Psoas muscle (tissue), 8 donors: ENCODE results near the gene ADAMTS15. TPM values are rescaled to one million over a fixed set of nuclear protein-coding genes. Genes with fewer than 3 reads are reported as not detected.

Experiments used
- ATAC-seq, 4 donors: fragments of 200-7000 bp; cut with Tn5 transposase; one replicate each; pipeline ENCODE4 v1.9.1; 2020; ENCODE audit warnings: moderate library complexity in 3 of 4, mild to moderate bottlenecking in 2 of 4
- DNase-seq, 2 donors: peaks; one replicate each; pipeline ENCODE4 v3.0.0-alpha.2; 2020
- H3K27ac ChIP-seq: fragments of 200-600 bp; one replicate; pipeline ENCODE4 v1.8.0; 2022
- H3K27me3 ChIP-seq, 3 donors: fragments of 200-600 bp in 1 of 3; one replicate each; pipeline versions ENCODE4 v1.6.1 to v1.8.0; 2013 to 2022; ENCODE audit warnings: low read length in 2 of 3, mild to moderate bottlenecking in 2 of 3, moderate library complexity in 1 of 3; ENCODE audit not compliant: insufficient read depth in 3 of 3
- H3K36me3 ChIP-seq, 2 donors: fragments of 200-600 bp in 1 of 2; one replicate each; pipeline versions ENCODE4 v1.6.1 to v1.8.0; 2013 to 2022; ENCODE audit warnings: low read depth in 1 of 2, mild to moderate bottlenecking in 1 of 2, moderate library complexity in 1 of 2; ENCODE audit not compliant: insufficient read depth in 1 of 2
- H3K4me1 ChIP-seq: fragments of 200-600 bp; one replicate; pipeline ENCODE4 v1.8.0; 2022
- H3K4me3 ChIP-seq: fragments of 200-600 bp; one replicate; pipeline ENCODE4 v1.8.0; 2022; ENCODE audit warnings: mild to moderate bottlenecking
- H3K9me3 ChIP-seq: fragments of 200-600 bp; one replicate; pipeline ENCODE4 v1.8.0; 2022
- WGBS, 3 donors: extraction: QIAGEN DNeasy Blood & Tissue Kit; methylation state at CpG; one replicate each; pipeline versions ENCODE4 v1.1.6 to v1.1.7; 2013; 5-methylcytosine and 5-hydroxymethylcytosine counted together
- intact Hi-C, 2 donors: fragments of 100-400 bp; cut with DNase I; formaldehyde crosslinking; loops; one replicate each; pipeline versions ENCODE4 v1.11.0 to v1.14.2; 2022
- polyA plus RNA-seq, 3 donors: library from polyadenylated mRNA; stranded (reverse); fragments of 200-250 nt; gene quantifications; one replicate each; pipeline ENCODE4 v1.2.3, GENCODE V29; 2013
- total RNA-seq, 4 donors: library from RNA; stranded (reverse); fragmentation: NEBNext Ultra II Directional in 2 of 4; extraction: Animal tissue kit (Norgen Biotek cat#: 25700) in 2 of 4; gene quantifications; one replicate each; pipeline versions ENCODE4 v1.2.1 to v1.2.4, GENCODE V29; 2021 to 2023
- TF ChIP-seq, protein P1 (sequence below): fragments of 200-600 bp; IDR thresholded peaks from one replicate; pipeline ENCODE4 v1.8.0; 2022; ENCODE audit warnings: antibody characterized with exemption
- donor health status: healthy with polysubstance abuse.
- donor health status: DM: no; HTN: no; CAD: no; lungs with moderate emphysema.
- donor health status: Bipolar disorder and iron deficiency.
- donor health status: healthy.
- donor health status: DM: yes; HTN: yes; CAD: no.
- donor health status: DM: no; HTN: no; CAD: no.
- donor health status: DM: no; HTN: no; CAD: no.
- donor health status: DM: yes; HTN: yes; CAD: no.

The ADAMTS15 gene
- total and polyA plus RNA-seq, 7 donors, result 0.66 to 3.1 (median 1.6) TPM

DNA sequence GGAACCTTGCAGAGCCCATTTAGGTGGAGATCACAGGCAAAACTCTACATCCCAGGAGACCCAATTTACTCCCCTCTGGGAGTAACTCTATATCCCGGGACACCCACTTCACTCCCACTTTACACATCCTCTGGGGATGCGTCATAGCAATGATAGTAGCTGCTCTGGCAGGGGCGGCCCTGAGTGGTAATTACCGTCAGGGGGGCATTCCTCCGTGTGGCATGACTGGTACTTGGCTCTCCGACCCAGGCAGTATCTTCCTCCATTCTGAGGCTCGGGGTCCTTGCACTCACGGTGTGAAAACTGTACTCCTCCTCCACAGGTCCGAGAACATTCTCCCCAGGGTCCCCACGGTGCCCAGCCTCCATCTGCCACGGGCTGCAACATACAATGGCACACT is 37.2 kb upstream of the ADAMTS15 start:
- no peak for DNase-seq
- WGBS, 3 donors, result 77 to 86% (median 81%) methylated on average over 11 of the region's 11 CpGs
- intact Hi-C loops, result no loop called here

DNA sequence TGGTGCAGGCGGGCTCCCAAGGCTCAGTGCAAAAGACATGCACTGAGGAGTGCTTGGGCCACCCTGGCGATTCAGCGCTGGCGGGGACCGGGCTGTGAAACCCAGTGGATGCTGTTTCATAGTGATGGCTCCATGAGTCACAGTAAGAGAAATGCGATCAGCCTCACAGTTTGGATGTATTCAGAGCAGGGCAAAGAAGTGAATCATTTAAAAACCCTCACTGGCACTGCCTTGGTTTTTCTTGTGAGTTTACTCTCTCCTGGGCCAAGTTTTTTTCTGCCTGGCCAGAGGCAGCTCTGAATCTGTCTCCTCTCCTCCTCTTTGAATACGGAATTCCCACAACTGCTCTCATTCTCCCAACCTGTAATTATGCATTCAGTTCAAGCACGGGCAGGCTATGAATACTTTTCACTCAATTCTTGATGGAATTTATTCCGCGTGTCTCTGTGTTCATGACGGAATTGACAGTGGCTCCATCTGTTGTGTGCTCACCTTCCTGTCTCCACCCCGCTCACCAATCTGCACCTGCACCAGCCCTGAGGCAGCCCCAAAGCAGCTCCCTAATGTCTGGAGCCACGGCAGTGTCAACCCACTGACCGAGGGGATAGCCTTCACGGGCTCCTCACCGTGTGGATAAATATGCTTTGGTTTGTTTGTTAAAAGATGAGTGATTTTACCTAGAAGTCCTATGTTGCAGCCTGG is 34.9 kb upstream of the ADAMTS15 start:
- H3K27me3 ChIP-seq, result peaks cover 0 to 4% (median 3%) of the 10 kb centered on the region in 3 donors
- H3K4me3 ChIP-seq, result no peak overlapping the region
- ATAC-seq (peak; percentile 60 to 70 (median 62)), DNase-seq (peak in 1 of 2 donors; percentile 38)
- WGBS, 3 donors, result 60 to 78% (median 63%) methylated on average over 16 of the region's 16 CpGs
- TF ChIP-seq, protein P1, sequence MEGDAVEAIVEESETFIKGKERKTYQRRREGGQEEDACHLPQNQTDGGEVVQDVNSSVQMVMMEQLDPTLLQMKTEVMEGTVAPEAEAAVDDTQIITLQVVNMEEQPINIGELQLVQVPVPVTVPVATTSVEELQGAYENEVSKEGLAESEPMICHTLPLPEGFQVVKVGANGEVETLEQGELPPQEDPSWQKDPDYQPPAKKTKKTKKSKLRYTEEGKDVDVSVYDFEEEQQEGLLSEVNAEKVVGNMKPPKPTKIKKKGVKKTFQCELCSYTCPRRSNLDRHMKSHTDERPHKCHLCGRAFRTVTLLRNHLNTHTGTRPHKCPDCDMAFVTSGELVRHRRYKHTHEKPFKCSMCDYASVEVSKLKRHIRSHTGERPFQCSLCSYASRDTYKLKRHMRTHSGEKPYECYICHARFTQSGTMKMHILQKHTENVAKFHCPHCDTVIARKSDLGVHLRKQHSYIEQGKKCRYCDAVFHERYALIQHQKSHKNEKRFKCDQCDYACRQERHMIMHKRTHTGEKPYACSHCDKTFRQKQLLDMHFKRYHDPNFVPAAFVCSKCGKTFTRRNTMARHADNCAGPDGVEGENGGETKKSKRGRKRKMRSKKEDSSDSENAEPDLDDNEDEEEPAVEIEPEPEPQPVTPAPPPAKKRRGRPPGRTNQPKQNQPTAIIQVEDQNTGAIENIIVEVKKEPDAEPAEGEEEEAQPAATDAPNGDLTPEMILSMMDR, result no peak
- H3K36me3 ChIP-seq, result no peaks in the 10 kb centered on the region
- H3K9me3 ChIP-seq, result no peaks in the 10 kb centered on the region
- H3K4me1 ChIP-seq, result peaks cover 10% of the 10 kb centered on the region
- intact Hi-C loops, result no loop called here
- H3K27ac ChIP-seq, result no peak overlapping the region

More for the DNA sequence above, 37.2 kb upstream of the ADAMTS15 start:
- Histone ChIP-seq H3K4me3 (no peak overlapping the region), H3K9me3 (no peaks in the 10 kb centered on the region), H3K36me3 (no peaks in the 10 kb centered on the region), H3K4me1 (no peaks in the 10 kb centered on the region), H3K27me3 (peaks cover 0 to 3% (median 2%) of the 10 kb centered on the region in 3 donors), H3K27ac (no peak overlapping the region)
- TF ChIP-seq, protein P1, result no peak
- no peak for ATAC-seq

DNA sequence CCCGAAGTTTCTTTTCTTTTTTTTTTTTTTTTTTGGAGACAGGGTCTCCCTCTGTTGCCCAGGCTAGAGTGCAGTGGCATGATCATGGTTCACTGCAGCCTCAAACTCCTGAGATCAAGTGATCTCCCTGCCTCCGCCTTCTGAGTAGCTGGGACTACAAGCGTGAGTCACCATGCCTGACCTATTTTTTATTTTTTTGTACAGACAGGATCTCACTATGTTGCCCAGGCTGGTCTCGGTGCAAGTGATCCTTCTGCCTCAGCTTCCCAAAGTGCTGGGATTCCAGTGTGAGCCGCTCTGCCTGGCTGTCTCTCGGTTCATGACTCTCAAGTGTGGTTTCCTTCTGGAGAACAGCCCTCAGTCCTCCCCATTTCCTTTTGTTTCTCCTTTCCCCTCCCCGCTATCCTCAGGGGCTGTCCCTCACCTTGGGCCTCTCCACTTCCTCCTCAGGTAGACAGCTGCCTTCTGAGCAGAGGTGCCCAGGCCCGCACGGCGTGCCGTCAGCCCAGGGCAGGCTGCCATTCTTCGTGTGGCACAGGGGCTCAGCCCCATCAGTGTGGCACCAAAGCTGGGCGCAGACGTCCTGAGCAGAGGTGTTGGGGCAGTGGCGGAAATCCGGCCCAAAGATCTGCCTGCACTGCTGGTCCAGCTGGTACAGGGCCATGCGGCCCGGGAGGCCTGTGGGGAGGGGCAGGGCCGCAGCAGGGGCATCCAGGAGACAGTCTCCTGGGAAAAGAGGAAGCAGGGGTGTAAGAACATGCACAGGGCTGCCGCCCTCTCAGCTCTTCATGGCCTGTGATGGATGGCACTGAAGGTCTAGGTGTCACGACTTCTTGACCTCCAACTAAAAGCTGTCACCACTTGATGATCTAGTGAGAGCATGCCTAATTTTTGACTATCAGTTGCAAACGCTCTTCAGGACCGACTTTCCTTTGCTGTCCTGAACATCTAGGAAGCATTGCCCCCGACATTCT is 34.1 kb upstream of the ADAMTS15 start:
- ATAC-seq (no peak), DNase-seq (peak in 1 of 2 donors; percentile 27)
- TF ChIP-seq, protein P1, result no peak
- WGBS, 3 donors, result 63 to 76% (median 68%) methylated on average over 24 of the region's 24 CpGs
- no peaks in the 10 kb centered on the region for H3K9me3 ChIP-seq
- H3K4me3 ChIP-seq, result no peak overlapping the region
- intact Hi-C loops, result no loop called here
- no peak overlapping the region for H3K27ac ChIP-seq
- H3K36me3 ChIP-seq, result no peaks in the 10 kb centered on the region
- H3K27me3 ChIP-seq, result peaks cover 0 to 4% (median 3%) of the 10 kb centered on the region in 3 donors
- peaks cover 14% of the 10 kb centered on the region for H3K4me1 ChIP-seq

DNA sequence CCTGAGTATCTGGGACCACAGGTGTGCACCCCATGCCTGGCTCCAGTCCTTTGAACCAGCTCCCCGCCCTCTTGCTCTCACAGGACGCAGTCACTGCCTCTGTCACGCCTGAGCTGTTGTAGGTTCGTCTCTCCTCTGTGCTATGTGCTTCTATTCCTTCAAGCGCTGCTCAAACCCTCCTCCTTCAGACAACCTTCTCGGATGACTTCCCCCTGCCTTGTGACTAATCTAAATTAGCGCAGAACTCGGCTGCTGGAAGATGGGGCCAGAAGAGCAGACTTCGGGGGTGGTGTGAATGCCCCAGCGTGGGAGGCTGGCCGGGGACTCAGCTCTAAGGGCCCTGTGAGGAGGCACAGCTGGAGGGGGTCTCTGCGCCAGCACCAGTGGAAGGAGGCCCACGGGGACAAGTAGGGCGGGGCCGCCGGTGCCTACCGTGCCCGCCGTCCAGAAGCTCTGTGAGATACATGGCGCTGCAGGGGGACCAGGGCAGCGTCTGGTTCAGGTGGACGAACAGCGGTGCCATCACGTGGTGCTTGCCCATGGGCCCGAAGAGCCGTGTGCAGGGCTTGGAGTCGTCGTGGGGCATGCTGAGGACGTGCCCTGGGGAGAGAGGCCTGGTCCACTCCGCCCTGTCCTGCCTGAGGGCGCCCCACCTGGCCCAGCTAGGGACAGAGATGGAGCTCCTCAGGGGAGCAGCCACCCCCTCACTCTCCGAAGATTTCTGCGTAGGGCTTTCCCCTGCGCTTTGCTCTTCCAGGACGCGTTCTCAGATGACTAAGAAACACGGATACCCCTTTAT is 32.5 kb upstream of the ADAMTS15 start:
- Histone ChIP-seq H3K4me1 (peaks cover 14% of the 10 kb centered on the region), H3K36me3 (no peaks in the 10 kb centered on the region), H3K27ac (no peak overlapping the region), H3K9me3 (no peaks in the 10 kb centered on the region), H3K4me3 (no peak overlapping the region), H3K27me3 (peaks cover 0 to 4% (median 0%) of the 10 kb centered on the region in 3 donors)
- ATAC-seq (no peak), DNase-seq (peak in 1 of 2 donors; percentile 28)
- 64 to 77% (median 71%) methylated on average over 32 to 37 of the region's 37 CpGs for WGBS, 3 donors
- intact Hi-C loops, result no loop called here
- TF ChIP-seq, protein P1, result no peak
